ENCODE results near the gene PLPP4.

The PLPP4 gene

GRCh38 chr10:120552262-120552661 lies 95.2 kb downstream of the PLPP4 start:
- POLR2A ChIA-PET: no interaction called here
- Histone ChIP-seq H3K27ac (ENCODE audit: extremely low read depth, low read depth, low read length) (no peak overlapping the region), H3K4me1 (ENCODE audit: control insufficient read depth, insufficient read depth, low read length) (no peaks in the 10 kb centered on the region), H3K4me3 (ENCODE audit: low read depth, low read length) (no peak overlapping the region), H3K36me3 (ENCODE audit: control insufficient read depth in 2 of 2, insufficient read depth in 1 of 2, low read length in 2 of 2) (no peaks in the 10 kb centered on the region), H3K9me3 (ENCODE audit: control insufficient read depth, insufficient read depth, low read depth, low read length) (no peaks in the 10 kb centered on the region)
- CTCF ChIA-PET: no interaction called here
- TF ChIP-seq ZNF169 (tag by site-specific recombination; IDR thresholded peaks at IDR 0.05): no peak
- no peak for TF ChIP-seq ZNF433 (tag by site-specific recombination; IDR thresholded peaks at IDR 0.05; ENCODE audit: low read depth)
- TF ChIP-seq, protein P1, sequence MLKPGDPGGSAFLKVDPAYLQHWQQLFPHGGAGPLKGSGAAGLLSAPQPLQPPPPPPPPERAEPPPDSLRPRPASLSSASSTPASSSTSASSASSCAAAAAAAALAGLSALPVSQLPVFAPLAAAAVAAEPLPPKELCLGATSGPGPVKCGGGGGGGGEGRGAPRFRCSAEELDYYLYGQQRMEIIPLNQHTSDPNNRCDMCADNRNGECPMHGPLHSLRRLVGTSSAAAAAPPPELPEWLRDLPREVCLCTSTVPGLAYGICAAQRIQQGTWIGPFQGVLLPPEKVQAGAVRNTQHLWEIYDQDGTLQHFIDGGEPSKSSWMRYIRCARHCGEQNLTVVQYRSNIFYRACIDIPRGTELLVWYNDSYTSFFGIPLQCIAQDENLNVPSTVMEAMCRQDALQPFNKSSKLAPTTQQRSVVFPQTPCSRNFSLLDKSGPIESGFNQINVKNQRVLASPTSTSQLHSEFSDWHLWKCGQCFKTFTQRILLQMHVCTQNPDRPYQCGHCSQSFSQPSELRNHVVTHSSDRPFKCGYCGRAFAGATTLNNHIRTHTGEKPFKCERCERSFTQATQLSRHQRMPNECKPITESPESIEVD (tag by site-specific recombination; IDR thresholded peaks at IDR 0.05): no peak
- no peak for TF ChIP-seq BCL11B (tag by site-specific recombination; IDR thresholded peaks at IDR 0.05; ENCODE audit: low read depth)
- TF ChIP-seq ZSCAN23 (tag by site-specific recombination; IDR thresholded peaks at IDR 0.05): no peak
- no peak for TF ChIP-seq ZNF521 (tag by site-specific recombination; IDR thresholded peaks at IDR 0.05)
- TF ChIP-seq SP3 (tag by site-specific recombination; IDR thresholded peaks at IDR 0.05): no peak
- TF ChIP-seq ZNF121 (tag by site-specific recombination; IDR thresholded peaks at IDR 0.05): no peak

GRCh38 chr10:120553911-120554310 lies 96.9 kb downstream of the PLPP4 start:
- H3K4me3 ChIP-seq (ENCODE audit: low read depth, low read length): no peak overlapping the region
- no peaks in the 10 kb centered on the region for H3K36me3 ChIP-seq (ENCODE audit: control insufficient read depth in 2 of 2, insufficient read depth in 1 of 2, low read length in 2 of 2)
- no peaks in the 10 kb centered on the region for H3K4me1 ChIP-seq (ENCODE audit: control insufficient read depth, insufficient read depth, low read length)
- CTCF ChIA-PET: no interaction called here
- POLR2A ChIA-PET: no interaction called here
- no peaks in the 10 kb centered on the region for H3K9me3 ChIP-seq (ENCODE audit: control insufficient read depth, insufficient read depth, low read depth, low read length)
- TF ChIP-seq SETDB1 (IDR thresholded peaks at IDR 0.05; ENCODE audit: insufficient read length, low read length): peak; percentile 64
- no peak for TF ChIP-seq ZNF404 (tag by site-specific recombination; IDR thresholded peaks at IDR 0.05)
- no peak for TF ChIP-seq ATF2 (tag by site-specific recombination; IDR thresholded peaks at IDR 0.05; ENCODE audit: low read depth)
- TF ChIP-seq SP3 (tag by site-specific recombination; IDR thresholded peaks at IDR 0.05): no peak
- TF ChIP-seq ZNF792 (tag by site-specific recombination; IDR thresholded peaks at IDR 0.05): no peak
- TF ChIP-seq ZNF366 (tag by site-specific recombination; conservative IDR thresholded peaks at IDR 0.05): no peak
- no peak for TF ChIP-seq ELK4 (IDR thresholded peaks at IDR 0.05; ENCODE audit: borderline replicate concordance, low read depth, low read length)
- no peak for TF ChIP-seq KLF16 (tag by site-specific recombination; IDR thresholded peaks at IDR 0.05)
- no peak overlapping the region for H3K27ac ChIP-seq (ENCODE audit: extremely low read depth, low read depth, low read length)

- Histone ChIP-seq H3K27ac (ENCODE audit: extremely low read depth, low read depth, low read length) (no peak overlapping the region), H3K4me3 (ENCODE audit: low read depth, low read length) (no peak overlapping the region), H3K36me3 (ENCODE audit: control insufficient read depth in 2 of 2, insufficient read depth in 1 of 2, low read length in 2 of 2) (no peaks in the 10 kb centered on the region), H3K9me3 (ENCODE audit: control insufficient read depth, insufficient read depth, low read depth, low read length) (no peaks in the 10 kb centered on the region), H3K4me1 (ENCODE audit: control insufficient read depth, insufficient read depth, low read length) (no peaks in the 10 kb centered on the region)
- CTCF ChIA-PET: interaction anchor here (0.6 kb wide), 1 partner anchor 16 kb away, joined by 3 read pairs; no protein-coding TSS in a partner anchor
- POLR2A ChIA-PET: no interaction called here
- no peak for TF ChIP-seq SP3 (tag by site-specific recombination; IDR thresholded peaks at IDR 0.05)
- no peak for TF ChIP-seq REPIN1 (tag by site-specific recombination; IDR thresholded peaks at IDR 0.05; ENCODE audit: low read depth)
- no peak for TF ChIP-seq ZNF658 (tag by site-specific recombination; IDR thresholded peaks at IDR 0.05)
- no peak for TF ChIP-seq ELK4 (IDR thresholded peaks at IDR 0.05; ENCODE audit: borderline replicate concordance, low read depth, low read length)
- TF ChIP-seq ZNF48 (tag by site-specific recombination; IDR thresholded peaks at IDR 0.05): no peak
- no peak for TF ChIP-seq ZNF473 (tag by site-specific recombination; IDR thresholded peaks at IDR 0.05)
- no peak for TF ChIP-seq TCF7L2 (IDR thresholded peaks at IDR 0.05; ENCODE audit: borderline replicate concordance, low read depth, low read length)
- TF ChIP-seq ZNF148 (tag by site-specific recombination; IDR thresholded peaks at IDR 0.05; ENCODE audit: borderline replicate concordance): no peak
- TF ChIP-seq PRDM1 (tag by site-specific recombination; IDR thresholded peaks at IDR 0.05): no peak
- TF ChIP-seq FEZF1 (tag by site-specific recombination; IDR thresholded peaks at IDR 0.05): no peak
- no peak for TF ChIP-seq ZNF121 (tag by site-specific recombination; IDR thresholded peaks at IDR 0.05)
- TF ChIP-seq ZNF223 (tag by site-specific recombination; IDR thresholded peaks at IDR 0.05): no peak
- no peak for TF ChIP-seq ZNF843 (tag by site-specific recombination; IDR thresholded peaks at IDR 0.05)
- TF ChIP-seq ZNF629 (tag by site-specific recombination; IDR thresholded peaks at IDR 0.05): no peak
These were observed 98.4 kb downstream of the PLPP4 start for GRCh38 chr10:120555436-120555835.

Data from HEK293 (cell line).